Prostate gland (tissue), 2 donors: ENCODE measurements around the gene ATP2C2. TPM values are rescaled to one million over a fixed set of nuclear protein-coding genes. Genes with fewer than 3 reads are reported as not detected.

Experiments
- DNase-seq: peaks from one replicate; pipeline ENCODE4 v3.0.0-alpha.2; 2019; ENCODE audit warnings: low spot score
- H3K27ac ChIP-seq, 2 donors: fragments of 200-600 bp; sonication (generic); 2 replicates each; pipeline ENCODE4 v1.5.1; 2017 to 2019
- H3K27me3 ChIP-seq: fragments of 200-600 bp; sonication (generic); replicated peaks from 2 replicates; pipeline ENCODE4 v1.5.1; 2019; ENCODE audit not compliant: insufficient read depth
- H3K36me3 ChIP-seq, 2 donors: fragments of 200-600 bp; sonication (generic); 1 replicate in 1 of 2; 2 replicates in 1 of 2; pipeline versions ENCODE4 v1.5.1 to v1.8.1; 2017 to 2019
- H3K4me1 ChIP-seq: fragments of 200-600 bp; sonication (generic); replicated peaks from 2 replicates; pipeline ENCODE4 v1.5.1; 2019
- H3K4me3 ChIP-seq, 2 donors: fragments of 200-600 bp; sonication (generic); 2 replicates each; pipeline ENCODE4 v1.5.1; 2017 to 2019
- H3K9me3 ChIP-seq: fragments of 200-600 bp; sonication (generic); 2 replicates; pipeline ENCODE4 v1.5.1; 2017
- CTCF ChIP-seq, 4 experiments: fragments of 200-600 bp in 2 of 4; fragments of 450-650 bp in 2 of 4; sonication (generic) in 2 of 4; IDR thresholded peaks; 1 replicate in 3 of 4; 2 replicates in 1 of 4; pipeline ENCODE4 v1.5.1; 2016 to 2019; ENCODE audit warnings: antibody characterized with exemption in 4 of 4, mild to moderate bottlenecking in 2 of 4, moderate library complexity in 2 of 4
- POLR2A ChIP-seq: fragments of 450-650 bp; IDR thresholded peaks from one replicate; pipeline ENCODE4 v1.6.1; 2016; ENCODE audit warnings: antibody characterized with exemption, mild to moderate bottlenecking
- POLR2AphosphoS5 ChIP-seq: sonication (generic); formaldehyde crosslinking; IDR thresholded peaks from one replicate; pipeline ENCODE4 v1.6.1; 2017; ENCODE audit warnings: antibody characterized with exemption
- WGBS: methylation state at CpG from one replicate; pipeline ENCODE4 v1.1.5; 2018; 5-methylcytosine and 5-hydroxymethylcytosine counted together
- intact Hi-C: fragments of 100-400 bp; cut with DNase I; formaldehyde crosslinking; loops from one replicate; pipeline ENCODE4 v1.14.2; 2022
- total RNA-seq, 2 donors: library from RNA; depleted of rRNA; stranded (reverse); fragments of >200 nt; gene quantifications; one replicate each; pipeline ENCODE4 v1.1.0, GENCODE V29; 2016

The ATP2C2 gene
- total RNA-seq, 2 donors from 2014 or later, result 43.7 to 56.1 TPM

- intact Hi-C loops, result no loop called here
- no peak overlapping the region for H3K4me3 ChIP-seq
- no peaks in the 10 kb centered on the region for H3K9me3 ChIP-seq
- H3K27me3 ChIP-seq, result no peaks in the 10 kb centered on the region
- 91% methylated on average over 21 of the region's 21 CpGs for WGBS
- H3K27ac ChIP-seq, result no peak overlapping the region
- H3K4me1 ChIP-seq, result no peaks in the 10 kb centered on the region
- DNase-seq, result no peak
- TF ChIP-seq CTCF (IDR thresholded peaks at IDR 0.05), result no peak
- TF ChIP-seq POLR2A, result no peak
- no peak for TF ChIP-seq POLR2AphosphoS5
- H3K36me3 ChIP-seq, result no peaks in the 10 kb centered on the region
Measured at GRCh38 chr16:84421081-84421937, 53.0 kb downstream of the ATP2C2 start.

- TF ChIP-seq POLR2AphosphoS5 (no peak), CTCF (IDR thresholded peaks at IDR 0.05) (no peak), POLR2A (no peak)
- H3K36me3 ChIP-seq, result no peaks in the 10 kb centered on the region
- H3K9me3 ChIP-seq, result no peaks in the 10 kb centered on the region
- H3K27ac ChIP-seq, result no peak overlapping the region
- H3K4me3 ChIP-seq, result no peak overlapping the region
- no peak for DNase-seq
- H3K4me1 ChIP-seq, result no peaks in the 10 kb centered on the region
- intact Hi-C loops, result no loop called here
- WGBS, result 85% methylated on average over 4 of the region's 4 CpGs
- no peaks in the 10 kb centered on the region for H3K27me3 ChIP-seq
Measured at GRCh38 chr16:84421938-84422220, 53.5 kb downstream of the ATP2C2 start.

- Histone ChIP-seq H3K4me3 (no peak overlapping the region), H3K4me1 (no peaks in the 10 kb centered on the region), H3K27me3 (no peaks in the 10 kb centered on the region), H3K27ac (no peak overlapping the region), H3K9me3 (no peaks in the 10 kb centered on the region), H3K36me3 (no peaks in the 10 kb centered on the region)
- intact Hi-C loops, result no loop called here
- no peak for TF ChIP-seq POLR2A
- no peak for TF ChIP-seq POLR2AphosphoS5
- WGBS, result 99% methylated on average over 4 of the region's 4 CpGs
- no peak for DNase-seq
Measured at GRCh38 chr16:84423416-84423837, 55.1 kb downstream of the ATP2C2 start.

GRCh38 chr16:84425696-84426095 lies 57.4 kb downstream of the ATP2C2 start:
- H3K9me3 ChIP-seq, result no peaks in the 10 kb centered on the region
- 96% methylated on average over 9 of the region's 9 CpGs for WGBS
- H3K4me3 ChIP-seq, result no peak overlapping the region
- DNase-seq, result no peak
- H3K27me3 ChIP-seq, result no peaks in the 10 kb centered on the region
- H3K27ac ChIP-seq, result no peak overlapping the region
- intact Hi-C loops, result no loop called here
- H3K4me1 ChIP-seq, result no peaks in the 10 kb centered on the region
- TF ChIP-seq CTCF (IDR thresholded peaks at IDR 0.05) (no peak), POLR2AphosphoS5 (no peak), POLR2A (no peak)
- H3K36me3 ChIP-seq, result no peaks in the 10 kb centered on the region

- intact Hi-C loops, result no loop called here
- TF ChIP-seq POLR2AphosphoS5 (no peak), POLR2A (no peak)
- DNase-seq, result no peak
- H3K27ac ChIP-seq, result no peak overlapping the region
- H3K27me3 ChIP-seq, result no peaks in the 10 kb centered on the region
- no peak overlapping the region for H3K4me3 ChIP-seq
- no peaks in the 10 kb centered on the region for H3K36me3 ChIP-seq
- 88% methylated on average over 12 of the region's 12 CpGs for WGBS
- no peaks in the 10 kb centered on the region for H3K4me1 ChIP-seq
- no peaks in the 10 kb centered on the region for H3K9me3 ChIP-seq
Measured at GRCh38 chr16:84426804-84427203, 58.5 kb downstream of the ATP2C2 start.

- Histone ChIP-seq H3K4me1 (no peaks in the 10 kb centered on the region), H3K27me3 (no peaks in the 10 kb centered on the region), H3K27ac (no peak overlapping the region), H3K36me3 (no peaks in the 10 kb centered on the region), H3K9me3 (no peaks in the 10 kb centered on the region), H3K4me3 (no peak overlapping the region)
- TF ChIP-seq POLR2A, result no peak
- TF ChIP-seq CTCF (IDR thresholded peaks at IDR 0.05), result no peak
- intact Hi-C loops, result no loop called here
- 83% methylated on average over 8 of the region's 8 CpGs for WGBS
- DNase-seq, result no peak
Measured at GRCh38 chr16:84427553-84427952, 59.2 kb downstream of the ATP2C2 start.
